Type B pancreatic cell (in vitro differentiated cells): ENCODE data around the gene PEX14. TPM values are rescaled to one million over a fixed set of nuclear protein-coding genes. Genes with fewer than 3 reads are reported as not detected.

ENCODE experiments used
- DNase-seq: peaks from one replicate; pipeline ENCODE4 v3.0.0; 2021; ENCODE audit warnings: mixed read lengths; ENCODE audit not compliant: unreplicated experiment; ENCODE audit errors: extremely low spot score
- H3K27ac Mint-ChIP-seq: 2 replicates; pipeline ENCODE4 v1.8.0; 2021; ENCODE audit warnings: mild to moderate bottlenecking, mixed read lengths
- H3K27me3 Mint-ChIP-seq: 2 replicates; pipeline ENCODE4 v1.8.0; 2021; ENCODE audit warnings: mixed read lengths
- H3K36me3 Mint-ChIP-seq: 2 replicates; pipeline ENCODE4 v1.8.0; 2021; ENCODE audit warnings: mixed read lengths
- H3K4me1 Mint-ChIP-seq: one replicate; pipeline ENCODE4 v1.8.0; 2021; ENCODE audit warnings: mixed read lengths; ENCODE audit not compliant: unreplicated experiment
- H3K4me3 Mint-ChIP-seq: 2 replicates; pipeline ENCODE4 v1.8.0; 2021; ENCODE audit warnings: mild to moderate bottlenecking, mixed read lengths
- H3K9me3 Mint-ChIP-seq: 2 replicates; pipeline ENCODE4 v1.8.0; 2021; ENCODE audit warnings: mixed read lengths
- CTCF ChIP-seq: fragments of 200-600 bp; sonication (generic); conservative IDR thresholded peaks from 2 replicates; pipeline ENCODE4 v1.5.0; 2021; ENCODE audit warnings: antibody characterized with exemption, mild to moderate bottlenecking
- total RNA-seq: library from RNA; stranded (reverse); gene quantifications from 2 replicates; pipeline ENCODE4 v1.2.1, GENCODE V29; 2021; ENCODE audit warnings: low replicate concordance

Gene PEX14
- total RNA-seq, 1 donor from 2014 or later: 22.5 TPM

DNA sequence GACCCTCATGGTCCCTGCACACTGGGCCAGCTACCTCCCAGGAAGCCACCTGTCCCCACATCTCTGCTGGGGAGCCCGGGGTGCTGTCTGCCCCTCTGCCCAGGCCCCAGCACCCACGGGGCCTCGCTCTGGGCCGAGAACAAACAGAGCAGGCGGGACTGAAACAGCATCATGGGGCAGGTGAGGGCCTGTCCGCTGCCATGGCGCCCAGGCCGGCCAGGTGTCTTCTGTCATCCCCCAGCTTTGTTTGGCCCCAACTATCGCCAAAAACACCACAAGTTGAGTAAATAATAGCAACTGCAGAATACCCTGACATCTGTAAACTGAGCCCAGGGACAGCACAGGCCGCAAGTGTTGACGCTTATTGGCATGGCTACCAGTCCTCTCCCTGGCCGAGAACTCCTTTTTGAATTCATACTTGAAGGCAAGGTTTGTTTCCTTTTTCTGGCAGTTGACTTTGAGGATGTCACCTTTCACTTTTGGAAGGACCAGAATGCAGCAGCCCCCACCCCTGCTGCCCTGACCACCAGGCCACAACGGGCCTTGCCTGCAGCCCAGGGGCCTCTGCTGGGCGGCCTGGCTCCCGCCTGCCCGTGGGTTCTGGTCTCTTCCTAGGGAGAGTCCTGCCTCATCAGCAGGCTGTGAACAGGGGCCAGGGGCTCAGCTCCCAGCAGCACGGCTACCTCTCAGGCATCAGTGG is 169.0 kb downstream of the PEX14 start:
- TF ChIP-seq CTCF: no peak
- Mint-ChIP-seq H3K9me3 (no peaks in the 10 kb centered on the region), H3K36me3 (no peaks in the 10 kb centered on the region), H3K27ac (no peak overlapping the region), H3K4me1 (peaks cover 5% of the 10 kb centered on the region), H3K4me3 (no peak overlapping the region), H3K27me3 (no peaks in the 10 kb centered on the region)
- no peak for DNase-seq

- no peak for TF ChIP-seq CTCF
- no peak overlapping the region for H3K27ac Mint-ChIP-seq
- DNase-seq: no peak
- H3K27me3 Mint-ChIP-seq: no peaks in the 10 kb centered on the region
- H3K4me3 Mint-ChIP-seq: no peak overlapping the region
- H3K36me3 Mint-ChIP-seq: no peaks in the 10 kb centered on the region
- H3K9me3 Mint-ChIP-seq: no peaks in the 10 kb centered on the region
- peaks cover 5% of the 10 kb centered on the region for H3K4me1 Mint-ChIP-seq
These were observed 169.8 kb downstream of the PEX14 start for GRCh38 chr1:10644307-10645128.

DNA sequence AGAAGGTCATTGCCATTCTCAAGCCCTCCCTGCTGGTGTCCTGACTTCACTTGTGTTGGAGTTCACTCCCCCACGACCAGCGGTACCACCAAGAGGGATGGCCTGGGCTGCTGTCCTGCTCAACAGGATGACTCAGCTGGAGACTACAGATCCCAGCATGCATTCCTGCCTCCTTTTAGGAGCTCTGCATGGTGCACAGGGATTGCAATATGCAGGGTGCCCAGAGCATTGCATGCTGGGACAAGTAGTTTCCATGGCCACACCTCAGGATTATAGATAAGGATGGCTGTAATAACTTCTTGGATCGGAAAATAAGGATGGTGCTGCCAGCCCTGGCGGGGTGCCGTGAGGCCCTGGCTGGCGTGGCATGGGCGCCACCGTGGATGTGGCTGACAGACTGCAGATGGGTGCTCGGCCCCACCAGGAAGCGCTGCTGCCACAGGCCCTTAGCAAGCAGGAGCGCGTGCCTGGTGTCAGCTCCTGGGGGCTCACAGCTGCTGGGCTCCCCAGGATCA is 171.7 kb downstream of the PEX14 start:
- no peak overlapping the region for H3K27ac Mint-ChIP-seq
- H3K4me1 Mint-ChIP-seq: no peaks in the 10 kb centered on the region
- no peak for TF ChIP-seq CTCF

GRCh38 chr1:10647414-10648170 is 172.8 kb downstream of the PEX14 start:
- no peak overlapping the region for H3K27ac Mint-ChIP-seq
- H3K27me3 Mint-ChIP-seq: no peaks in the 10 kb centered on the region
- H3K4me3 Mint-ChIP-seq: no peak overlapping the region
- no peaks in the 10 kb centered on the region for H3K36me3 Mint-ChIP-seq
- TF ChIP-seq CTCF: no peak
- H3K4me1 Mint-ChIP-seq: no peaks in the 10 kb centered on the region
- DNase-seq: no peak
- H3K9me3 Mint-ChIP-seq: no peaks in the 10 kb centered on the region

More for the DNA sequence above, 171.7 kb downstream of the PEX14 start:
- no peaks in the 10 kb centered on the region for H3K36me3 Mint-ChIP-seq
- no peaks in the 10 kb centered on the region for H3K27me3 Mint-ChIP-seq
- no peak overlapping the region for H3K4me3 Mint-ChIP-seq
- DNase-seq: no peak
- no peaks in the 10 kb centered on the region for H3K9me3 Mint-ChIP-seq

- H3K27me3 Mint-ChIP-seq: no peaks in the 10 kb centered on the region
- no peak overlapping the region for H3K4me3 Mint-ChIP-seq
- H3K36me3 Mint-ChIP-seq: no peaks in the 10 kb centered on the region
- H3K9me3 Mint-ChIP-seq: no peaks in the 10 kb centered on the region
- H3K27ac Mint-ChIP-seq: no peak overlapping the region
- no peak for DNase-seq
- TF ChIP-seq CTCF: no peak
- no peaks in the 10 kb centered on the region for H3K4me1 Mint-ChIP-seq
These were observed 174.2 kb downstream of the PEX14 start for GRCh38 chr1:10648689-10649516.
